Prostate gland (tissue), 2 donors: ENCODE measurements around the gene SMIM7. TPM values are rescaled to one million over a fixed set of nuclear protein-coding genes. Genes with fewer than 3 reads are reported as not detected.

Experiments used
- DNase-seq: peaks from one replicate; pipeline ENCODE4 v3.0.0-alpha.2; 2019; ENCODE audit warnings: low spot score
- H3K27ac ChIP-seq, 2 donors: fragments of 200-600 bp; sonication (generic); 2 replicates each; pipeline ENCODE4 v1.5.1; 2017 to 2019
- H3K27me3 ChIP-seq: fragments of 200-600 bp; sonication (generic); replicated peaks from 2 replicates; pipeline ENCODE4 v1.5.1; 2019; ENCODE audit not compliant: insufficient read depth
- H3K36me3 ChIP-seq, 2 donors: fragments of 200-600 bp; sonication (generic); 1 replicate in 1 of 2; 2 replicates in 1 of 2; pipeline versions ENCODE4 v1.5.1 to v1.8.1; 2017 to 2019
- H3K4me1 ChIP-seq: fragments of 200-600 bp; sonication (generic); replicated peaks from 2 replicates; pipeline ENCODE4 v1.5.1; 2019
- H3K4me3 ChIP-seq, 2 donors: fragments of 200-600 bp; sonication (generic); 2 replicates each; pipeline ENCODE4 v1.5.1; 2017 to 2019
- H3K9me3 ChIP-seq: fragments of 200-600 bp; sonication (generic); 2 replicates; pipeline ENCODE4 v1.5.1; 2017
- CTCF ChIP-seq, 4 experiments: fragments of 200-600 bp in 2 of 4; fragments of 450-650 bp in 2 of 4; sonication (generic) in 2 of 4; IDR thresholded peaks; 1 replicate in 3 of 4; 2 replicates in 1 of 4; pipeline ENCODE4 v1.5.1; 2016 to 2019; ENCODE audit warnings: antibody characterized with exemption in 4 of 4, mild to moderate bottlenecking in 2 of 4, moderate library complexity in 2 of 4
- POLR2A ChIP-seq: fragments of 450-650 bp; IDR thresholded peaks from one replicate; pipeline ENCODE4 v1.6.1; 2016; ENCODE audit warnings: antibody characterized with exemption, mild to moderate bottlenecking
- POLR2AphosphoS5 ChIP-seq: sonication (generic); formaldehyde crosslinking; IDR thresholded peaks from one replicate; pipeline ENCODE4 v1.6.1; 2017; ENCODE audit warnings: antibody characterized with exemption
- WGBS: methylation state at CpG from one replicate; pipeline ENCODE4 v1.1.5; 2018; 5-methylcytosine and 5-hydroxymethylcytosine counted together
- intact Hi-C: fragments of 100-400 bp; cut with DNase I; formaldehyde crosslinking; loops from one replicate; pipeline ENCODE4 v1.14.2; 2022
- total RNA-seq, 2 donors: library from RNA; depleted of rRNA; stranded (reverse); fragments of >200 nt; gene quantifications; one replicate each; pipeline ENCODE4 v1.1.0, GENCODE V29; 2016

SMIM7 gene
- total RNA-seq, 2 donors from 2014 or later, result 146 to 171 TPM

DNA sequence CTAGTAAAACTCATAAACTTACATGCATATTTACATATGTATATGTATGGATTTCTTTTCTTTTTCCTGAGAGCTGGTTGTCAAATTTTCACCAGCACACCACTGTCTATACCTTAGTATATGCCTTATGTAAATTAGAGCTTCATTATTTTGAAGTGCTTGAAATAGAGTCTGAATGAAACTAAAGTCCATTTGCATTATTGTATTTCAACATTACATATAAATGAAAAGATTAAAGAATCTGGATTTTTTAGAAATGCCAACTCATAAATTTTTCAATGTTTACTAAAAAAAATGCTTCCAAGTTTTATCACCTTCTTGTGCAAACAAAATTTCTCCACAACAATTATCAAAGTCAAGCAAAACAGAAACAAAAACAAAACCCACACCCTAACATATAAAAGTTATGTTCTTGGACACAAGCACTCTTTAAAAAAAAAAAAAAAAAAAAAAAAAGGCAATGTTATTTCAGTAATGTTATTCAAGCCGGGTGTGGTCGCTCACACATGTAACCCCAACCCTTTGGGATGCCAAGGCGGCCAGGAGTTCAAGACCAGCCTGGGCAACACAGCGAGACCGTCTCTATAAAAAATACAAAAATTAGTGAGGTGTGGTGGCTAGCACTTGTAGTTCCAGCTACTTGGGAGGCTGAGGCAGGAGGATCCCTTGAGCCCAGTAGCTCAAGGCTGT lies 50.3 kb downstream of the SMIM7 start:
- intact Hi-C loops, result no loop called here
- Histone ChIP-seq H3K27ac (peak overlapping the region in 1 of 2 donors; percentile 53), H3K4me1 (peaks cover 31% of the 10 kb centered on the region), H3K36me3 (no peaks in the 10 kb centered on the region), H3K4me3 (no peak overlapping the region), H3K9me3 (no peaks in the 10 kb centered on the region), H3K27me3 (no peaks in the 10 kb centered on the region)
- TF ChIP-seq POLR2AphosphoS5 (no peak), POLR2A (no peak), CTCF (IDR thresholded peaks at IDR 0.05) (no peak)
- no peak for DNase-seq
- 80% methylated on average over 5 of the region's 5 CpGs for WGBS

DNA sequence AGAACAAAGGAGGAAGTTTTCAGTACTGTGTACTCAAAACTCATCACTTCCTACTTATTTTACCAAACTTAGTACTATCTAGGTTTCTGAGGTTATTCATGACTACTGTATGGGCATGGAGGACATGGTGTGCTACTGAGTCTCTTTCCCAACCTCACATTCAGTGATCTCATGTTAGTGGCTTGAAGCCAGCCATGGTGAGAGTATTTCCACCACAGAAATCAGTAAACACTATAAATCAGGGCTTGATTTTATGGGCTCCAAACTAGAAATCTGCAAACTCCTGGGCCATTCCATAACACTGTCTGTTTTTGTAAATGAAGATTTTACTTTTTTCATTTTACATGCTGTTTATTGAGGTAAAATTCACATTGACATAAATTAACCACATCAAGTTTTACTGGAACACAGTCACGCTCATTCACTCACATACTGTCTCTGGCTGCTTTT lies 51.6 kb downstream of the SMIM7 start:
- Histone ChIP-seq H3K27ac (peak overlapping the region; percentile 67 to 83), H3K36me3 (no peaks in the 10 kb centered on the region), H3K4me3 (no peak overlapping the region), H3K27me3 (no peaks in the 10 kb centered on the region), H3K4me1 (peaks cover 28% of the 10 kb centered on the region), H3K9me3 (no peaks in the 10 kb centered on the region)
- intact Hi-C loops, result no loop called here
- WGBS, result 13% methylated on average over 1 of the region's 1 CpG
- DNase-seq, result peak; percentile 83
- TF ChIP-seq POLR2A, result no peak
- TF ChIP-seq CTCF (IDR thresholded peaks at IDR 0.05), result no peak
- peak; percentile 98 for TF ChIP-seq POLR2AphosphoS5

DNA sequence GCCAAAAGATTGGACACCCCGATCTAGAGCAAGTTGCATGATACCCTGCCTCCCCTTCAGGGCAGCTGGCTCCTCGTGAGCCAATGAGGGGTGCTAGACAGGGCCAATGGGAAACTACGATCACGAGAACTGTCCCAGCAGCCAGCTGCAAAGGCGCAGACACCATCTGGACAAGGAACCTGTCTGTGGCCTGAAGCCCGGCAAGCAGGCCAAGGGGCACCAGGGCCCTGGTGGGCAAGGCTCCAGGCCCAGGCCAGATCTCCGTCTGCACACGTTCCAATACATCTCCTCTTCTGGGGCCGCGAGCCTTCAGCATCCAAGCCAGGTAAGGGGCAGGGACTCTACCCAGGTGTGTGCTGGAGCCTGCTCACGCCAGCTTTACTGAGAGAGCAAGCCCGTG lies 52.1 kb downstream of the SMIM7 start:
- 58% methylated on average over 12 of the region's 12 CpGs for WGBS

DNA sequence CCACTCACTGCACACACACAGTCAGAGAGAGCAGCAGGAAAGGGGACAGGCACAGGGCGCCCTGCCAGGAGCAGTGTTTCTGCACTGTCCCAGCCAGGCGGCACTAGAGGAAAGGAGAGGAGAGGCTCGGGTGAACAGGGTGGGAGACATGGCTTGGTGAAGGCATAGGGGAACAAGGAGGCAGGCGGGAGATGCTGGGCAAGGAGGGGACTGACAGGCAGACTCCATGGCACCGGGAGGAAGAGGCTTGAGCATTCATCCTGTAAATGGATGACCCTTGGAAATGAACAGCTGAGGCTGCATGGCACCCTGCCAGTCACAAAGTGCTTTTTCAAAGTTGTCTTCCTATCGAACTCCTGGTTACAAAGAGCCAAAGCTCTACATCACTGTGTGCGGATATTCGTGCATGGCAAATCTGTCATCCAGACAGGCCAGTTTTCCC lies 54.4 kb downstream of the SMIM7 start:
- peak; percentile 36 for DNase-seq
- 40% methylated on average over 8 of the region's 8 CpGs for WGBS
- Histone ChIP-seq H3K27me3 (no peaks in the 10 kb centered on the region), H3K36me3 (no peaks in the 10 kb centered on the region), H3K27ac (peak overlapping the region; percentile 5 to 83), H3K4me3 (no peak overlapping the region), H3K4me1 (peaks cover 17% of the 10 kb centered on the region), H3K9me3 (no peaks in the 10 kb centered on the region)
- intact Hi-C loops, result no loop called here
- TF ChIP-seq POLR2A (no peak), CTCF (IDR thresholded peaks at IDR 0.05) (peak in 1 of 4 experiments; percentile 55), POLR2AphosphoS5 (peak; percentile 12)

More for the DNA sequence above, 52.1 kb downstream of the SMIM7 start:
- Histone ChIP-seq H3K9me3 (no peaks in the 10 kb centered on the region), H3K27me3 (no peaks in the 10 kb centered on the region), H3K27ac (peak overlapping the region; percentile 67 to 83), H3K36me3 (no peaks in the 10 kb centered on the region), H3K4me1 (peaks cover 26% of the 10 kb centered on the region), H3K4me3 (no peak overlapping the region)
- intact Hi-C loops, result no loop called here
- TF ChIP-seq POLR2A (no peak), CTCF (IDR thresholded peaks at IDR 0.05) (no peak), POLR2AphosphoS5 (no peak)
- DNase-seq, result no peak

GRCh38 chr19:16605115-16605514 lies 54.8 kb downstream of the SMIM7 start:
- intact Hi-C loops, result no loop called here
- Histone ChIP-seq H3K9me3 (no peaks in the 10 kb centered on the region), H3K27me3 (no peaks in the 10 kb centered on the region), H3K4me1 (peaks cover 17% of the 10 kb centered on the region), H3K27ac (peak overlapping the region; percentile 5 to 83), H3K4me3 (no peak overlapping the region), H3K36me3 (no peaks in the 10 kb centered on the region)
- TF ChIP-seq POLR2AphosphoS5, result no peak
- no peak for TF ChIP-seq CTCF (IDR thresholded peaks at IDR 0.05)
- TF ChIP-seq POLR2A, result no peak
- no peak for DNase-seq
- 83% methylated on average over 3 of the region's 3 CpGs for WGBS
